Measurements from ENCODE around the gene RNF217. TPM values are rescaled to one million over a fixed set of nuclear protein-coding genes. Genes with fewer than 3 reads are reported as not detected.
"Not testable (repeated sequence)": the region's sequence is repeated elsewhere in the genome, so short reads cannot be mapped to it uniquely, and the experiment has no call there.

RNF217 gene
- total and polyA plus RNA-seq, 2 donors: 3.4 to 7.8 TPM

DNA sequence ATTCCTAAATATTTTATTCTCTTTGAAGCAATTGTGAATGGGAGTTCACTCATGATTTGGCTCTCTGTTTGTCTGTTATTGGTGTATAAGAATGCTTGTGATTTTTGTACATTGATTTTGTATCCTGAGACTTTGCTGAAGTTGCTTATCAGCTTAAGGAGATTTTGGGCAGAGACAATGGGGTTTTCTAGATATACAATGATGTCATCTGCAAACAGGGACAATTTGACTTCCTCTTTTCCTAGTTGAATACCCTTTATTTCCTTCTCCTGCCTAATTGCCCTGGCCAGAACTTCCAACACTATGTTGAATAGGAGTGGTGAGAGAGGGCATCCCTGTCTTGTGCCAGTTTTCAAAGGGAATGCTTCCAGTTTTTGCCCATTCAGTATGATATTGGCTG lies 72.7 kb downstream of the RNF217 start:
- H3K27ac ChIP-seq (ENCODE audit: low read depth in 1 of 2, low read length in 1 of 2); H3K4me1 ChIP-seq (ENCODE audit: control insufficient read depth in 2 of 2, insufficient read depth in 2 of 2, low read length in 2 of 2); H3K27me3 ChIP-seq (ENCODE audit: control insufficient read depth in 2 of 2, insufficient read depth in 1 of 2, low read length in 1 of 2); H3K36me3 ChIP-seq (ENCODE audit: control insufficient read depth in 2 of 2, insufficient read depth in 2 of 2, low read length in 1 of 2); DNase-seq (ENCODE audit: low read depth in 6 of 9, low spot score in 9 of 9); H3K4me3 ChIP-seq (ENCODE audit: low read length in 2 of 2); H3K9me3 ChIP-seq (ENCODE audit: control insufficient read depth in 2 of 2, insufficient read depth in 1 of 2, low read length in 1 of 2): not testable (repeated sequence)

DNA sequence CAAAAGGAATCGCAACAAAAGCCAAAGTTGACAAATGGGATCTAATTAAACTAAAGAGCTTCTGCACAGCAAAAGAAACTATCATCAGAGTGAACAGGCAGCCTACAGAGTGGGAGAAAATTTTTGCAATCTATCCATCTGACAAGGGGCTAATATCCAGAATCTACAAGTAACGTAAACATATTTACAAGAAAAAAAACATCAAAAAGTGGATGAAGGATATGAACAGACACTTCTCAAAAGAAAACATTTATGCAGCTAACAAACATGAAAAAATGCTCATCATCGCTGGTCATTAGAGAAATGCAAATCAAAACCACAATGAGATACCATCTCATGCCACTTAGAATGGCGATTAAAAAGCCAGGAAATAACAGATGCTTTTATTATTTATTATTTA lies 74.2 kb downstream of the RNF217 start:
- not testable (repeated sequence) for H3K27me3 ChIP-seq (ENCODE audit: control insufficient read depth in 2 of 2, insufficient read depth in 1 of 2, low read length in 1 of 2); H3K36me3 ChIP-seq (ENCODE audit: control insufficient read depth in 2 of 2, insufficient read depth in 2 of 2, low read length in 1 of 2); H3K4me1 ChIP-seq (ENCODE audit: control insufficient read depth in 2 of 2, insufficient read depth in 2 of 2, low read length in 2 of 2); H3K27ac ChIP-seq (ENCODE audit: low read depth in 1 of 2, low read length in 1 of 2); H3K9me3 ChIP-seq (ENCODE audit: control insufficient read depth in 2 of 2, insufficient read depth in 1 of 2, low read length in 1 of 2); H3K4me3 ChIP-seq (ENCODE audit: low read length in 2 of 2); DNase-seq (ENCODE audit: low read depth in 6 of 9, low spot score in 9 of 9)
- WGBS: 86% methylated on average over 4 of the region's 4 CpGs

DNA sequence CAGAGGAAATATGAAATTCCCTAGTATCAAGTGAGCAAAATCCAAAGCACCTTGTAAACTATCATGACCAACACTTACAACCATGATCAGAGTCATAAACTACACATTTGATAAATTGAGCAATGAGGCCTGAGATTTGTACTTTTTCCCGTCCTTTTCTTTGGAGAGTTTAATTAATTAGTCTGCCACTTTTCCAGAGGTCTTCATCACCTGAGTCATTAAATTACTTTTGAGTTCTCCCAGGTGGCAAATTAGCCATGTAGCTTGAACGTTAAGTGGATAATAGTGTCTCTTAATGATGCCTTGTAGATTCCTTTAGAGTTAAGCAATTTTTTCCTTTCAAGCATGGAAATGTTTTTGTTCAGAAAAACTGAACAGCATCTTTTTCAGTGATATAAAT lies 75.6 kb downstream of the RNF217 start:
- Histone ChIP-seq H3K36me3 (ENCODE audit: control insufficient read depth in 2 of 2, insufficient read depth in 2 of 2, low read length in 1 of 2) (no peaks in the 10 kb centered on the region), H3K27ac (ENCODE audit: low read depth in 1 of 2, low read length in 1 of 2) (no peak overlapping the region), H3K4me3 (ENCODE audit: low read length in 2 of 2) (no peak overlapping the region), H3K27me3 (ENCODE audit: control insufficient read depth in 2 of 2, insufficient read depth in 1 of 2, low read length in 1 of 2) (no peaks in the 10 kb centered on the region), H3K4me1 (ENCODE audit: control insufficient read depth in 2 of 2, insufficient read depth in 2 of 2, low read length in 2 of 2) (no peaks in the 10 kb centered on the region), H3K9me3 (ENCODE audit: control insufficient read depth in 2 of 2, insufficient read depth in 1 of 2, low read length in 1 of 2) (no peaks in the 10 kb centered on the region)
- WGBS: 92% methylated on average over 2 of the region's 2 CpGs
- DNase-seq (ENCODE audit: low read depth in 6 of 9, low spot score in 9 of 9): no peak

DNA sequence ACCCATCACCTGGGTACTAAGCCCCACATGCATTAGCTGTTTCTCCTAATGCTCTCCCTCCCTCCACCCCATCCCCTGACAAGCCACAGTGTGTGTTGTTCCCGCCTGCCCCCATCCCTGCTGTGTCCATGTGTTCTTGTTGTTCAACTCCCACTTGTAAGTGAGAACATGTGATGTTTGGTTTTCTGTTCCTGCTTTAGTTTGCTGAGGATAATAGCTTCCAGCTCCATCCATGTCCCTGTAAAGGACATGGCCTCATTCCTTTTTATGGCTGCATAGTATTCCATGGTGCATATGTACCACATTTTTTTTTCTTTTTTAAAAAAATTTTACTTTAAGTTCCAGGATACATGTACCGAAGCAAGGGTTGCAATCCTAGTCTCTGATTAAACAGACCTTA lies 76.7 kb downstream of the RNF217 start:
- Histone ChIP-seq H3K27ac (ENCODE audit: low read depth in 1 of 2, low read length in 1 of 2) (no peak overlapping the region), H3K4me1 (ENCODE audit: control insufficient read depth in 2 of 2, insufficient read depth in 2 of 2, low read length in 2 of 2) (no peaks in the 10 kb centered on the region), H3K36me3 (ENCODE audit: control insufficient read depth in 2 of 2, insufficient read depth in 2 of 2, low read length in 1 of 2) (no peaks in the 10 kb centered on the region), H3K9me3 (ENCODE audit: control insufficient read depth in 2 of 2, insufficient read depth in 1 of 2, low read length in 1 of 2) (no peaks in the 10 kb centered on the region), H3K4me3 (ENCODE audit: low read length in 2 of 2) (no peak overlapping the region), H3K27me3 (ENCODE audit: control insufficient read depth in 2 of 2, insufficient read depth in 1 of 2, low read length in 1 of 2) (no peaks in the 10 kb centered on the region)
- 96% methylated on average over 2 of the region's 2 CpGs for WGBS
- DNase-seq (ENCODE audit: low read depth in 6 of 9, low spot score in 9 of 9): no peak

DNA sequence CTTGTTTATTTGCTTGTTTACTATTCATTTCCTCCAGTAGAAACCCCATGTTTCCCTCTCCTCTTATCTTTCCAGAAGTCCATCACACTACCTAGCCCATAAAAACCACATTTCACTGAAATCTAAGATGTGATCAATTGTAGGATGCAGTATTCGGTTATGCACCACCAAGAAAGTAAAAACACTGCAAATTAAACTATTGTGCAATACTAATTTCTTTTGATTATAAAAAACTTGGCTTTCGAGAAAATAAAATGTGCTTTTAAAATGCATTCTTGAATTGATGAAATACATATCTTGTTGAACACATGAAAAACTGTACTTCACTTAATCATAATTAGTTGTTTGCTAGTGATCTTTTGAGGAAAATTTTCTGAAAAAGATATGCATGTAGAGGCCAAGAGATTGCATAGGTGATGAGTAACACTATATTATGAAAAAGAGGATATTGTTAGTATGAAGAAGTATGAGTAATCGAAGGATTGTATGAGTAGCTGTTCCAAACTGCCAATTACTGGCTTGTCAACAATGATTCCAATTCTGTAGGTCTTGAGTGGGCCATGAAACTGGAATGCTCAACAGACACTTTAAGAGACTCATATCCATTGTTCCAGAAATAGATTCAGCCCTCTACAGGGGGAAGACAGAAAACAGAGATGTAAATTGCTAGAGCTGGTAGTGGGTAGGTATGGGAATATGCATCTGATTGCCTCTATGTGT lies 79.7 kb downstream of the RNF217 start:
- Histone ChIP-seq H3K36me3 (ENCODE audit: control insufficient read depth in 2 of 2, insufficient read depth in 2 of 2, low read length in 1 of 2) (no peaks in the 10 kb centered on the region), H3K27ac (ENCODE audit: low read depth in 1 of 2, low read length in 1 of 2) (no peak overlapping the region), H3K4me1 (ENCODE audit: control insufficient read depth in 2 of 2, insufficient read depth in 2 of 2, low read length in 2 of 2) (no peaks in the 10 kb centered on the region), H3K9me3 (ENCODE audit: control insufficient read depth in 2 of 2, insufficient read depth in 1 of 2, low read length in 1 of 2) (no peaks in the 10 kb centered on the region), H3K4me3 (ENCODE audit: low read length in 2 of 2) (no peak overlapping the region), H3K27me3 (ENCODE audit: control insufficient read depth in 2 of 2, insufficient read depth in 1 of 2, low read length in 1 of 2) (no peaks in the 10 kb centered on the region)
- WGBS: 87% methylated on average over 3 of the region's 3 CpGs
- DNase-seq (ENCODE audit: low read depth in 6 of 9, low spot score in 9 of 9): no peak

DNA sequence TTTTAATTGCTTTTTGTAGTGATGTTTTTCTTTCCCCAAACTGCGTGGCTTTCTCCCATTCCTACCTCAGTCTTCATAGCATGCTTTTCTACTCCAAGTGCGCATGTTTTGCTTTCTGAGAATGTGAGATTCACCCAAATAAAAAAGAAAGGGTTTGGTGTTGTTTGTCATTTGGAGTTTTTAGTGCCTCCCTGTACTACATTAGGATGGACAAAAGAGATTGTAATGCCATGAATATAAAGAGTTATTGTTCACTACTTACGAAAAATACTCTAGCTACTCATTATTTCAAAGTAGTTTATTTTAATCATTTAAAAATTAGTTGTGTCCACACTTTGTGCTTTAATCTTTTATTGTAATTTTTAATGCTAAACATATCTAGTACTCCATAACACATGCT lies 81.8 kb downstream of the RNF217 start:
- Histone ChIP-seq H3K36me3 (ENCODE audit: control insufficient read depth in 2 of 2, insufficient read depth in 2 of 2, low read length in 1 of 2) (no peaks in the 10 kb centered on the region), H3K4me3 (ENCODE audit: low read length in 2 of 2) (no peak overlapping the region), H3K27ac (ENCODE audit: low read depth in 1 of 2, low read length in 1 of 2) (no peak overlapping the region), H3K27me3 (ENCODE audit: control insufficient read depth in 2 of 2, insufficient read depth in 1 of 2, low read length in 1 of 2) (no peaks in the 10 kb centered on the region), H3K4me1 (ENCODE audit: control insufficient read depth in 2 of 2, insufficient read depth in 2 of 2, low read length in 2 of 2) (no peaks in the 10 kb centered on the region), H3K9me3 (ENCODE audit: control insufficient read depth in 2 of 2, insufficient read depth in 1 of 2, low read length in 1 of 2) (no peaks in the 10 kb centered on the region)
- 78% methylated on average over 3 of the region's 3 CpGs for WGBS
- DNase-seq (ENCODE audit: low read depth in 6 of 9, low spot score in 9 of 9): no peak

DNA sequence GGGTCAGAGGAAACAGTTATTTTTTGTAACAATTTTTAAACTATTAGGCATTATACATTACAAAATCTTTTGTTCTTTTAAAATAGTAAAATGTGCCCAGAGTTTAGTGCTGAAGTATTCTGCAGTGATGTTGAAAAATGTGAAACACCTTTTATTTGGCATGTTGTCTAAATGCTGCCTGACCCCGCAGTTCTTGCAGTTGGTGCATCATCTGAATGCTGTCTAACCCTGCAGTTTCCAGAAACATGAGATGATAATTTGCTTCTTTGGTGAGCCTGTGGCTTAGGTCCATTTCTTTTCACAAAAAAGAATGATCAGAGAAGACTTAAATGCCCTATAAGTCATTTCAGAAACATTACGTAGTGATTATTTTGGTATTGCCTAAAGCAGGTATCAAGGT lies 82.4 kb downstream of the RNF217 start:
- Histone ChIP-seq H3K4me1 (ENCODE audit: control insufficient read depth in 2 of 2, insufficient read depth in 2 of 2, low read length in 2 of 2) (no peaks in the 10 kb centered on the region), H3K36me3 (ENCODE audit: control insufficient read depth in 2 of 2, insufficient read depth in 2 of 2, low read length in 1 of 2) (no peaks in the 10 kb centered on the region), H3K9me3 (ENCODE audit: control insufficient read depth in 2 of 2, insufficient read depth in 1 of 2, low read length in 1 of 2) (no peaks in the 10 kb centered on the region), H3K4me3 (ENCODE audit: low read length in 2 of 2) (no peak overlapping the region), H3K27me3 (ENCODE audit: control insufficient read depth in 2 of 2, insufficient read depth in 1 of 2, low read length in 1 of 2) (no peaks in the 10 kb centered on the region), H3K27ac (ENCODE audit: low read depth in 1 of 2, low read length in 1 of 2) (no peak overlapping the region)
- WGBS: 96% methylated on average over 2 of the region's 2 CpGs
- no peak for DNase-seq (ENCODE audit: low read depth in 6 of 9, low spot score in 9 of 9)

DNA sequence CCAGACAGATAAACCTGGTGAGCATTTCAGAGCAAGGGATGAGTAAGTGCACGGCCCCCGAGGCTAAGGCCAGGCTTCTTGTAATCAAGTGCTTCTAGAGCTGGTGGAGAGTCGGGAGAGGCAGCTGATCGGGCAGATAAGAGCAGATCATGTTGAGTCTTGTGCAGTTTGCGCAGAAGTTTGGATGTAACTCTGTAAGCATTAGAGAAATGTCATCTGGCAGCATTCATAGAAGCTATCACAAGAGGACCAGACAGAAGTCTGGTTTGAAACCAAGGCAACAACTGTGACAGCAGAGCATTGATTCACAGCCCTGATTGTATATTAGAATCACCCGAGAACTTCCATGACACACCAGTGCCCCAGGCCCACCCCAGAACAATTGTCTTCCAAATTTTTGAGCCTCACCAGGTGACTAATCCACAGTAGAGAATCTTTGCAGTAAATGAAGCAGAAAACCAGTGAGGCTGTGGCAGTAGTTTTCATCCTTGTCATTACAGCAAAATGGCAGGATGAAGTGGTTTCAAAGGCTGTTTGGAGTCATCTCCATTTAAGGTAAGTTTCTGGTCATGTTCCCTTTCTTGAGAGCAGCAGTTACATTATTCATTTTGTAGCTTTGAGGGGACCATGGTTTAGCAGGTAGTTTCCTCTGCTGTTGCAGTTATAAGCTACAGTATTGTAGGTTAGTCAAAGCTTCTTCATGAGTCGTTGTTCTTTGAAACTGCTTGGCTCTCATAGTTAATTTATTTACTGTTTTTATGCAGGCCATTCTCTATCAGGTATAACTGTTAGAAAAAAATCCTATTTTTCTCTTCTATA lies 84.1 kb downstream of the RNF217 start:
- no peak overlapping the region for H3K4me3 ChIP-seq (ENCODE audit: low read length in 2 of 2)
- no peaks in the 10 kb centered on the region for H3K27me3 ChIP-seq (ENCODE audit: control insufficient read depth in 2 of 2, insufficient read depth in 1 of 2, low read length in 1 of 2)

DNA sequence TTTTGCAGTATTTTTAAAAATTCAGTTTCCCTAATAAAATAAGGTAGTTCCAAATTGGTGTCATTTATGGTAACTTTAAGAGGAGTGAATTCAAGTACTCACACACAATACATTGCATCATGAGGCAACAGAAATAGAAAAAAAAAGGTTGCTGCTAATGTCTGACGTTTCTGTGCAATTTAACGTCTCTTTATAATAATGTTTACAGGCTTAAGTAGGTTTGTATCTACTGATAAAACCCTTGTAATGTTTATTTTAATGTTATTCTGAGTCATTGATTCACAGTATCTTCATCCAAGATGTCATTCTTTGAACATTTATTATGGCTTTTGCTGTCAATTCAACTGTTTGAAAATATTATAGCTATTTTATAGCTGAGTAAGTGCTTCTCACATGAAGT lies 86.0 kb downstream of the RNF217 start:
- H3K4me3 ChIP-seq (ENCODE audit: low read length in 2 of 2): no peak overlapping the region
- no peaks in the 10 kb centered on the region for H3K27me3 ChIP-seq (ENCODE audit: control insufficient read depth in 2 of 2, insufficient read depth in 1 of 2, low read length in 1 of 2)
- WGBS: 97% methylated on average over 2 of the region's 2 CpGs
- no peaks in the 10 kb centered on the region for H3K36me3 ChIP-seq (ENCODE audit: control insufficient read depth in 2 of 2, insufficient read depth in 2 of 2, low read length in 1 of 2)
- H3K4me1 ChIP-seq (ENCODE audit: control insufficient read depth in 2 of 2, insufficient read depth in 2 of 2, low read length in 2 of 2): no peaks in the 10 kb centered on the region
- DNase-seq (ENCODE audit: low read depth in 6 of 9, low spot score in 9 of 9): no peak
- H3K27ac ChIP-seq (ENCODE audit: low read depth in 1 of 2, low read length in 1 of 2): no peak overlapping the region
- no peaks in the 10 kb centered on the region for H3K9me3 ChIP-seq (ENCODE audit: control insufficient read depth in 2 of 2, insufficient read depth in 1 of 2, low read length in 1 of 2)

More for the DNA sequence above, 84.1 kb downstream of the RNF217 start:
- WGBS: 96% methylated on average over 7 of the region's 7 CpGs
- peak in 2 of 9 donors; percentile 6 to 16 for DNase-seq (ENCODE audit: low read depth in 6 of 9, low spot score in 9 of 9)
- H3K9me3 ChIP-seq (ENCODE audit: control insufficient read depth in 2 of 2, insufficient read depth in 1 of 2, low read length in 1 of 2): no peaks in the 10 kb centered on the region
- no peaks in the 10 kb centered on the region for H3K36me3 ChIP-seq (ENCODE audit: control insufficient read depth in 2 of 2, insufficient read depth in 2 of 2, low read length in 1 of 2)
- H3K4me1 ChIP-seq (ENCODE audit: control insufficient read depth in 2 of 2, insufficient read depth in 2 of 2, low read length in 2 of 2): no peaks in the 10 kb centered on the region
- H3K27ac ChIP-seq (ENCODE audit: low read depth in 1 of 2, low read length in 1 of 2): peak overlapping the region in 1 of 2 donors; percentile 65
